ENCODE results near the gene ACVRL1.
A peak's percentile ranks its signal among the peaks of the same experiment; 100 is the strongest.

Gene ACVRL1

GRCh38 chr12:51944608-51945233 is 37.4 kb downstream of the ACVRL1 start:
- no peak for DNase-seq

- no peak for DNase-seq
Measured at GRCh38 chr12:51947246-51947996, 40.1 kb downstream of the ACVRL1 start.

DNA sequence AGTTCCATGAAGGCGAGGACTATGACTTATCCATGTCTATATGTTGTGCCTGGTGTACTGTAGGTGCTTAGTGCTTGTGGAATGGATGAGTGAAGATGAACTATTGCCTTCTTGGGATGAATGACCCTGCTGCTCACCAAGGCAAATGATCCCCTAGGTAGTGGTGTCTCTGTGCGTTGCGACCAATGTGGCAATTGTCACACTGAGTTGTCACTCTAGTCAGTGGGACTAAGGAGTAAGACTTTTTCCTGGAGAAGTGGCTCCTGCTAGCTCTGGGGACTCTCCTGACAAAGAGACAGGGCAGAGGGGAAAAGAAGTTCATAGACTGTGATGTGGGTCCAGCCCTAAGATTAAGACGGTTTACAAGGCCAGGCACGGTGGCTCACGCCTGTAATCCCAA is 40.8 kb downstream of the ACVRL1 start:
- DNase-seq = no peak

- DNase-seq = no peak
Measured at GRCh38 chr12:51949342-51950030, 42.2 kb downstream of the ACVRL1 start.

DNA sequence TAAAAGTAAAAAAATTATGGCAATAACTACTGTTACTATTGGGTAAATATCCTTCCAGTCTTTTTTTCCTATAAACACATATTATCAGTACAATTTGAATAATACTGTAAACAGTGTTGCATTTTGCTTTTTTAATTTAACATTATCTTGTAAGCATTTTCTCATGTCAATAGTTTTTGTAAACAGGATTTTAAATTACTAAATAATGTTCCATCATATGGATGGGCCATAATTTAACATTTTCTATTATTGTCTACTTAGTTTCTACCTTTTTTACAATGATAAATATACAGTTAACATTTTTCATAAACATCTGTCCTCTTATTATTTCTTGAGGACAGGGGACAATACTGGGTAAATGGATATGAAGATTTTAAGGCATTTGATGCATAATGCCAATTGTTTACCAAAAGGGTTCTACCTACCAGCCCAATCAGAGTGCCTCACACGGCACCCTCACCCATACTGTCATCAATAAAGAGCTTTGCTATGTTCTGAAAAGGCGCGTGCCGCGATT is 43.4 kb downstream of the ACVRL1 start:
- DNase-seq = no peak

DNA sequence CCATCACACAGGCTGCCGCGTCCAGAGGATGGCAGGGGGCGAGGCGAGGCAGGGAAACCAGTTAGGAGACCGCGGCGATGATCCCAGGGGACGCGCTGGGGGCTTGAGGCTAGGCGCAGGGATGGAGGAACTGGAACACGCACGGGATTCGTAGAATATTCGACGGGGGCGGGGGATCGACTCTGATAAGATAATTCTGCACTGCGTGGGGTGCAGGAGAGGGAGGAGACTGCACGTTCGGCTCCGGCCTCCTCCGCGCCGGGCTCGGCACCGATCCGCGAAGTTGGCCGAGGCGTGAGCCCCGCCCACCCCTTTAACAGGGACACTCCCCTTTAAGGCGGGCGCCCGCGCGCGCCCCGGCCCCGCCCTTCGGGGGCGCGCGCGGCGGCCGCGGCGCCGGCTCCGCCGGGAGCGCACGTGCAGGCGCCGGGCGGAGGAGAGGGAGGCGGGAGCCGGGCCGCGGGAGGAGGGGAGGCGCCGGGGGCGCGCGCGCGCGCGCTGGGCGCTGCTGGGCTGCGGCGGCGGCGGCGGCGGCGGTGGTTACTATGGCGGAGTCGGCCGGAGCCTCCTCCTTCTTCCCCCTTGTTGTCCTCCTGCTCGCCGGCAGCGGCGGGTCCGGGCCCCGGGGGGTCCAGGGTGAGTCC is 44.0 kb downstream of the ACVRL1 start, which contains the start of gene ACVR1B:
ACVR1B (plus strand) TSS at position 501 of the 644 bp plus-strand sequence; CDS start at position 546, 45 bp downstream.
- DNase-seq = peak; percentile 88

DNA sequence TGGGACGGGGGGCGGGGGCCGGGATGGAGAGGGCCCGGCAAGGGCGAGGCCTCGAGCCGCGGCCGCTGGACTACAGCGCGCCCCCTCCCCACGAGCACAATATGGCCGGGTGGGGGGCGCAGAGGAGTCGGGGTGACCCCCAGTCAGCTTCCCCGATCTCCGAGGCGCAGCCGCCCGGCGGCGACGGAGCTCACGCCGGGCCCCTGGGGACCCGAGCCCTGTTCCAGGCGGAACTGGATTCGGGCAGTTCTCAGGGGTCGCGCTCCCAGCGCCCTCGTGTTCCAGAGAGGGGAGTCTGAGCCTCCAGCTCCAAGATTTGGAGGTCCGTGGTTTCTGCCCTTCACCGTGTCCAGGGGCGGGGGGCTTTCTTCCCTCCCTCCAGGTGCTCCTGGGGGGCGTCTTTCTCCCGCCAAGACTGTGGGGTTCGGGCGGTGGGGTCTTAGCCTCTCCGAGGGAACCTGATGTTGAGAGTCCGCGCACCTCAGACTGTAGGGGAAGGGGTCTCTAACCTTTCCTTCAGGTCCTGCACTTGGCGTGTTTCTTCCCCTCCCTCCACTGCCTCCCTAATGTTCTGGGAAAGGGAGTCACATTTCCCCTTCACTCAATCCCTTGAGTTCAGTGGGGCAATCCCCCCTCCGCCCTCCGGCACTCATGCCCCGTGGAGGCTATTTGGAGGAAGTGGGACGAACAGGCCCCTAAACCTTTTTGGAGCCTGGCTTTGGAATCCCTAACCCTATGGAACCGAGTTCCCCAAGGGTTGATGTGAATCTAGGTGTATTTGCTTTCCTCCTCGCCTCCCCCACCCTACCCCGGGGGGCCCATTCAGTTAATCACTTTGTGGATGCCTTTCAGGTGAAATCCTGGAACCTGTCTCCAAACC is 44.8 kb downstream of the ACVRL1 start:
- no peak for DNase-seq

GRCh38 chr12:51953089-51953488 is 45.8 kb downstream of the ACVRL1 start:
- DNase-seq = no peak

- DNase-seq = no peak
Measured at GRCh38 chr12:51953864-51954263, 46.6 kb downstream of the ACVRL1 start.

- DNase-seq = no peak
Measured at GRCh38 chr12:51954561-51955361, 47.5 kb downstream of the ACVRL1 start.

DNA sequence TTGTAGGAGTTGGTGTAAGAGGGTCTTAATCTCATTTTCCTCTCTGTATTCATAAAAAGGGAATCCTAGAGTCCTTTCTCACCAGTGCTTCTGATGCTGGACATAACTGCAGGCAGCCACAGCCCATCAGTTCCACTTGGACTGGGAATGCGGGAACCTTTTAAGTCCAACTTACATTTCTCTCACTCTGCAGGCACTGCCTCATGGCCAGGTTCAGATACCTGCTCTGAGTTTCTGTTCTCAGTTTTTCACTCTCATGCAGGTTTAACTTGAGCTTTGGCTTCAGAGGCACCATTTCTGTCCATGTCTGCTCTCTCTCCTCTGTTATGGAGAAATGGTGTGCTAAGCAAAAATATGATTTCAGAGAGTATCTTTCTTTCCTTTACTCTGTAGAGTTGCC is 48.4 kb downstream of the ACVRL1 start:
- DNase-seq = no peak

DNA sequence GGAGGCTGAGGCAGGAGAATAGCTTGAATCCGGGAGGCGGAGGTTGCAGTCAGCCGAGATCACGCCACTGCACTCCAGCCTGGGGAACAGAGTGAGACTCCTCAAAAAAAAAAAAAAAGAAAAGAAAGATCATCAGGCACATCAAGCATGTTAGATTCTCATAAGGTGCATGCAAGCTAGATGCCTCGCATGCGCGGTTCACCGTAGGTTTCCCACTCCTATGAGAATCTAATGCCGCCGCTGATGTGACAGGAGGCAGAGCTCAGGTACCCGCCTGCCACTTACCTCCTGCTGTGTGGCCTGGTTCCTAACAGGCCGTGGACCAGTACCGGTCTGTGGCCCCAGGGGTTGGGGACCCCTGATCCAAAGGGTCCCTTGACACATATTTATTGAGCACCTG is 51.2 kb downstream of the ACVRL1 start:
- no peak for DNase-seq

DNA sequence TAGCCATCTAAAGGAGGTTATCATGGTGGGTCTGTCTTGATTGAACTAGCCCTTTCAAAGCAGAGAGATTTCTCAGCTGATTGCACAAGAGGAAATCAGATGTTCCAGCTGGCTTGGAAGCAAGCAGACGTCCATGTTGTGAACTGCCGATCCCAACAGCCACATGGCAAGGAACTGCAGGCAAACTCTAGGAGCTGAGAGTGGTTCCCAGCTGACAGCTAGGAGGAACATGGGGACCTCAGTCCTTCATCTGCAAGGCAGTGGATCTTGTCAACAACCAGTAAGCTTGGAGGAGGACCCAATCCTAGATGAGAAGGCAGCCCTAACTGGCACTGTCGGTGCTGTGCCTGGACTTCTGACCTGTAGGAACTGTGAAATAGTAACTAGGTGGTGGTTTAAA is 51.9 kb downstream of the ACVRL1 start:
- DNase-seq = no peak

GRCh38 chr12:51959921-51960320 is 52.6 kb downstream of the ACVRL1 start:
- DNase-seq = no peak

- no peak for DNase-seq
Measured at GRCh38 chr12:51960488-51960887, 53.2 kb downstream of the ACVRL1 start.

- DNase-seq = no peak
Measured at GRCh38 chr12:51960890-51961289, 53.6 kb downstream of the ACVRL1 start.

DNA sequence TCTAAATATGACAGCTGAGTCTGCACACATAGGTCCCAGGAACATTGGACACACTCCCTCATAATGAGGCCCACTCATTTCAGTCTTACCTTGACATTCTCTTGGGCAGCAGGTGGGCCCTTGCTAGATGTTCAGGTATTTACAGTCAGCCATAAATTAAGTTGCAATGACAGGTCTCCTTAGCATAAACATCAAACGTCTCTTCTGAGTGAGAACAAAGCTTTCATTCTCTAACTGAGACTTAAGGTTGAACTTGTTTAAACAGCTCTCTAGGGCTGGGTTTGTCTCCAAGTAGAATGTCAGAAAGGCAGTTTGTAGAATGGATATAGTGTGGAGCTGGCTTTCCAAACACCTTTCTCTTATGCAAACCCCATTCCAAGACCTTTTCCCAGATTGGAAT is 54.5 kb downstream of the ACVRL1 start:
- no peak for DNase-seq

GRCh38 chr12:51962737-51963136 is 55.4 kb downstream of the ACVRL1 start:
- DNase-seq = no peak

- no peak for DNase-seq
Measured at GRCh38 chr12:51963477-51963876, 56.2 kb downstream of the ACVRL1 start.

GRCh38 chr12:51969643-51970042 is 62.3 kb downstream of the ACVRL1 start:
- no peak for DNase-seq
